Endothelial cell of umbilical vein (primary cell): ENCODE results near the gene ZZZ3.

Experiments
- CTCF ChIP-seq, 2 donors: IDR thresholded peaks; 1 replicate in 1 of 2; 2 replicates in 1 of 2; pipeline ENCODE4 v1.5.1; 2011; ENCODE audit warnings: low read length in 2 of 2, mild to moderate bottlenecking in 2 of 2, moderate library complexity in 2 of 2, control low read depth in 1 of 2, inconsistent platforms in 1 of 2, low read depth in 1 of 2; ENCODE audit not compliant: insufficient read depth in 1 of 2; ENCODE audit errors: extremely low read depth in 1 of 2
- EZH2 ChIP-seq: IDR thresholded peaks from 2 replicates; pipeline ENCODE4 v1.6.1; 2012; ENCODE audit warnings: borderline replicate concordance, low read depth, mild to moderate bottlenecking, moderate library complexity, low read length, inconsistent platforms; ENCODE audit not compliant: severe bottlenecking
- JUN ChIP-seq: IDR thresholded peaks from 2 replicates; pipeline ENCODE4 v1.6.1; 2011; ENCODE audit warnings: borderline replicate concordance, low read depth; ENCODE audit not compliant: insufficient read length, insufficient read depth
- MAX ChIP-seq: IDR thresholded peaks from 2 replicates; pipeline ENCODE4 v1.6.1; 2011; ENCODE audit not compliant: insufficient read depth, insufficient read length
- MYC ChIP-seq: IDR thresholded peaks from one replicate; pipeline ENCODE4 v1.6.1; 2011; ENCODE audit warnings: mild to moderate bottlenecking, low read depth, low read length
- POLR2A ChIP-seq: IDR thresholded peaks from 2 replicates; pipeline ENCODE4 v1.6.1; 2012; ENCODE audit warnings: low read depth, mild to moderate bottlenecking, control low read depth, low read length
- POLR2AphosphoS5 ChIP-seq: IDR thresholded peaks from 2 replicates; pipeline ENCODE4 v1.6.1; 2012; ENCODE audit warnings: low read depth, mild to moderate bottlenecking, control low read depth, low read length, moderate library complexity; ENCODE audit not compliant: insufficient read depth

GRCh38 chr1:77704736-77705135 is 22.3 kb upstream of the ZZZ3 start:
- TF ChIP-seq POLR2AphosphoS5: no peak
- TF ChIP-seq CTCF (IDR thresholded peaks at IDR 0.05; ENCODE audit: extremely low read depth in 1 of 2, insufficient read depth in 1 of 2, low read depth in 1 of 2, low read length in 2 of 2): no peak
- no peak for TF ChIP-seq POLR2A
- TF ChIP-seq EZH2: no peak
- TF ChIP-seq MAX: no peak
- no peak for TF ChIP-seq MYC
- no peak for TF ChIP-seq JUN
